DMS153 (cell line): ENCODE measurements around the gene EIF5A2.

Source experiments
- DNase-seq: peaks from one replicate; lab custom pipeline; 2025; lab: John Stamatoyannopoulos, UW

The EIF5A2 gene

GRCh38 chr3:170852324-170852723 lies 56.1 kb downstream of the EIF5A2 start:
- DNase-seq: no peak

DNA sequence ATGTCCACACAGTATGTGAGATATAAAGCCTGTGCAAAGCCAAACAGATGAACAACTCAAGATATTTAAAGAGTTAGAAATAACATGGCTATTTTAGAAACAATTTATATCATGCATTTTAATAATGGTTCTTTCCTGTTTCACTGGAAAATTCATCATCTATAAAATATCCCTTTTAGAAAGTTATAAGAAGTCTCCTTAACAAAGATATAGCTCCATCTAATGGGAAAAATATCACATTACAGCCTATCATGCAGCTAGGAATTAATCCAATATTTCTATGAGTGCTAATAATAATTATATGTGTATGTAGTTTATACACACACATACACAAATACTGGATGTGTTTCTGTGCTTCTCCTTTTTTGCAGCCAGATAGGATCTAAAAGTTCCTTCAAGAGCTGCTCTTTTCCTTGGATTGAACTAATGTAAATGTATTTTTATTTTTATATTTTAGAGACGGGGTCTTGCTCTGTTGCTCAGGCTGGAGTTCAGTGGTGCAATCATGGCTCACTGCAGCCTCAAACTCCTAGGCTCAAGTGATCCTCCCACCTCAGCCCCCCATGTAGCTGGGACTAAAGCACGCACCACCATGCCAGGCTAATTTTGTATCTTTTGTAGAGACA lies 60.0 kb downstream of the EIF5A2 start:
- DNase-seq: peak; percentile 11

DNA sequence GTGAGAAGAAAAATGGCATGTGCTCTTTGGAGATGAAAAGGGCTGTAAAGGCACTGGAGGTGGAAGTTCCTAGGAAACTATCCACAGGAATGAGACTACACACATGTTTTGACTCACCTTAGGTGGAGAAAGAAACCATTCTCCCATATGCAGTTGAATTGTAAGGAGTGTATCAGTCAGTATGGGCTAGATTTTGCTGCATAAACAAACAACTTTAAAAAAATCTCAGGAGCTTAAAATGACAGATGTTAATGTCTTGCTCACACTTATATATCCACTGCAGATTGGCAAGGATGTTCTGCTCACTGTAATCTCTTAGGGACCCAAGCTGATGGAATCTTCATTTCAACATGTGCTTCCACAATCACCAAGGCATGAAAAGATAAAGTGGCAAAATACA lies 64.1 kb downstream of the EIF5A2 start:
- no peak for DNase-seq

DNA sequence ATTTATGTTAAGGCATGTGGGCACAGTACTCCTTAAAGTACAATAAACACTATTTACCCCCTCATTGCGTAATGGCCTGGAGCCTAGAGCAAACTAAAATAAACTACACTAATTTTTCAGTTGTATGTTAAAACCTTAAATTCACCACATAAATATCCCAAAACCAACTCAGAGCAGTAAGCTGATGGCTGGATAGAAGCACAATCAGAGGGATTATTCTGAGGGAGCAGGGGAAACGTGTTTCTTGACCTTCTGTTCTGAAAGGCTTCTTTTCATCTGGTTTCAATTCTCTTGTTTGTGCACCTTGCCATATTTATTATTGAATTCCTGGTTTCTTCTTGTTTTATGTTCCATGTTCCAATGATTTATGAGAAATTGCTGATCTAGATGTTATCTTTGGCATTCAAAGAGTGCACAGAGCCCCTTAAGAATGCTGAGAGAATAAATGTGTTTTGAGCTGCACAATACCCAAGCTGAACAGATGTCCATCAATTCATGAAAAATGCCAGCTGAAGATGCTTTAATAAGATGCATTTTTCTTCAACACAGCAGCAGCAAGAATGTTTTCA lies 68.1 kb downstream of the EIF5A2 start:
- DNase-seq: no peak

GRCh38 chr3:170839518-170840100 lies 68.8 kb downstream of the EIF5A2 start:
- DNase-seq: no peak
